AG09309 (cell line): ENCODE results near the gene MPP1.
"Not testable (repeated sequence)": the region's sequence is repeated elsewhere in the genome, so short reads cannot be mapped to it uniquely, and the experiment has no call there.

Experiments
- DNase-seq: peaks from one replicate; pipeline ENCODE4 v3.0.0-alpha.2; 2010; ENCODE audit warnings: low read depth
- H3K4me3 ChIP-seq: 2 replicates; pipeline ENCODE4 v1.5.1; 2011; ENCODE audit warnings: mild to moderate bottlenecking, low read depth, low read length, moderate library complexity; ENCODE audit not compliant: control insufficient read depth
- TF ChIP-seq, protein P1 (sequence below): IDR thresholded peaks from 2 replicates; pipeline ENCODE4 v1.5.1; 2011; ENCODE audit warnings: mild to moderate bottlenecking, low read depth, low read length, inconsistent platforms; ENCODE audit not compliant: insufficient read depth, control insufficient read depth; ENCODE audit errors: missing control alignments

MPP1 gene

DNA sequence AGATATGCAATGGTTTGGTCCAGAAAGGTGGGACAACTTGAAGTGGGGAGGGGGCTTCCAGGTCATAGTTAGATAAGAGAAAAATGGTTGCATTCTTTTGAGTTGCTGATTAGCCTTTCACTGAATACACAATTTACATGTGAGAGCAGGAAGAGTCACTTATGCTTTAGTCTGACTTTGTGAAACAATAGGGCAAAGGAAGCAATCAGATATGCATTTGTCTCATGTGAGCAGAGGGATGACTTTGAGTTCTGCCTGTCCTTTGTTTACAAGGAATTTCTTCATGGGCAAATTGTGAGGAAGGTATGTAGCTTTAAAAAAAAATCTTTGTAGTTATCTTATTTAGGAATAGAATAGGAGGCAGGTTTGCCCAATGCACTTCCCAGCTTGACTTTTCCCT lies 16.2 kb upstream of the MPP1 start:
- DNase-seq: no peak
- H3K4me3 ChIP-seq: no peak overlapping the region
- TF ChIP-seq, protein P1, sequence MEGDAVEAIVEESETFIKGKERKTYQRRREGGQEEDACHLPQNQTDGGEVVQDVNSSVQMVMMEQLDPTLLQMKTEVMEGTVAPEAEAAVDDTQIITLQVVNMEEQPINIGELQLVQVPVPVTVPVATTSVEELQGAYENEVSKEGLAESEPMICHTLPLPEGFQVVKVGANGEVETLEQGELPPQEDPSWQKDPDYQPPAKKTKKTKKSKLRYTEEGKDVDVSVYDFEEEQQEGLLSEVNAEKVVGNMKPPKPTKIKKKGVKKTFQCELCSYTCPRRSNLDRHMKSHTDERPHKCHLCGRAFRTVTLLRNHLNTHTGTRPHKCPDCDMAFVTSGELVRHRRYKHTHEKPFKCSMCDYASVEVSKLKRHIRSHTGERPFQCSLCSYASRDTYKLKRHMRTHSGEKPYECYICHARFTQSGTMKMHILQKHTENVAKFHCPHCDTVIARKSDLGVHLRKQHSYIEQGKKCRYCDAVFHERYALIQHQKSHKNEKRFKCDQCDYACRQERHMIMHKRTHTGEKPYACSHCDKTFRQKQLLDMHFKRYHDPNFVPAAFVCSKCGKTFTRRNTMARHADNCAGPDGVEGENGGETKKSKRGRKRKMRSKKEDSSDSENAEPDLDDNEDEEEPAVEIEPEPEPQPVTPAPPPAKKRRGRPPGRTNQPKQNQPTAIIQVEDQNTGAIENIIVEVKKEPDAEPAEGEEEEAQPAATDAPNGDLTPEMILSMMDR: no peak

DNA sequence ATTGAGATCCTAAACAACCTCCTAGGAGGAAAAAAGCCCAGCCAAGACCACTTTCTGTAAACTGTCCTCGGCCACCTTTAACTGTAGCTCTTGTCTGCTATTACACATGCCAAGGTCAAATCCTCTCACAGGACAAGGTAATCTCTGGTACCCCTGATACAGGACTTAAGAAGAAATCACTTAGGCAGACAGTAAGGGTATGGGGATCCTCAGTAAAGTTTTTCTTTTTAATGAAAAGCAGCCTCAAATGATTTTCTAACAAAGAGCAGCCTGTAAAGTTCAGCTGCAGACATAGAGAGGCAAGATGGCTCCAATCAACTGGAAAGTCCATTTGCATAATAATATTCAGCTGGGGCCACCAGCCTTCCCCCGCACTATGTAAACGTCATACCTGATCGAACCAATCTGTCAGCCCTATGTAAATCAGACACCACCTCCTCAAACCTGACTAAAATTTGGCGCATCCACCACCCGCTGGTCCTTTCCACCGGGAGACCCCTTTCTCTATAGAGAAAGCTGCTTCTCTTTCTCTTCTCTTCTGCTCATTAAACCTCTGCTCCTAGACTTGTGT lies 14.6 kb upstream of the MPP1 start:
- DNase-seq: no peak
- TF ChIP-seq, protein P1: no peak
- no peak overlapping the region for H3K4me3 ChIP-seq

DNA sequence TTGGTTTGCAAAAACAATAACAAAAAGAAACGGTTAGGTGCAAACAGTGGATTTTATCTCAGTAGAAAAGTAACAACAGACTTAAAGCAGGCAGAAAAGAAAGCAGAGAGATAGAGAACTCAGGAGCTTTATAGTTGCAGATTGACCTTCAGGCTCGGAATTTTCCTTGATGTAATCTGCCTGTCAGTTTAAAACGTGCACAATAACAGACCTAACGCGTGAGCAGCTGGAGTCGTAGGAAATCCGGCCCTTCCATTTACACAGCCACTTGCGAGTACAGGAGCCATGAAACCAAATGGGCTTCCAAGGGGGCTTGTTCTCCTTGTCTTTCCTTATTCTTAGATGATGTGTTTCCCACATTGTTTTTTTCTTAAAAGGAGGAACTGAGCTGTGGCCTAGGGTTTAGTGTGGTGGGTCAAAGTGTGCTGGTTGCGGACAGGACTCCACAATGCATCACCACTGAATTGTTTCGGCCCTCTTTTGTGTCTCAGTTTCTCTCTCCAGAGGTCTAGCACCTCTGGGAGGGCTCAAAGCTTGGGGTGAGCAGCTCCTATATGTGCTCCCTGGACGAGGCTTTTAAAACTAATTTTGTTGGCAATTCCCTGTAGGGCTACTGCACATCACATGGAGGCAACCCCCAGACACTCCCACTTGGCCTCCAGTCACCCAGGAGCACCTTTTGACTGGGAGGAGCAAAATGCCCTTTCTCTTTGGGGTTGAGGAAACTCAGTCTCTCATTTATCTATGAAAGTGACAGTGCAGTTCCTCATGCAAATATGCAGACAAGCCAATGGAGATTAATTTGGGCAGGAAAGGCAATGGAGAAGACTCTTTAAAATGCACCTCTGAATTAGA lies 13.9 kb upstream of the MPP1 start:
- no peak for DNase-seq
- TF ChIP-seq, protein P1: no peak
- H3K4me3 ChIP-seq: no peak overlapping the region

DNA sequence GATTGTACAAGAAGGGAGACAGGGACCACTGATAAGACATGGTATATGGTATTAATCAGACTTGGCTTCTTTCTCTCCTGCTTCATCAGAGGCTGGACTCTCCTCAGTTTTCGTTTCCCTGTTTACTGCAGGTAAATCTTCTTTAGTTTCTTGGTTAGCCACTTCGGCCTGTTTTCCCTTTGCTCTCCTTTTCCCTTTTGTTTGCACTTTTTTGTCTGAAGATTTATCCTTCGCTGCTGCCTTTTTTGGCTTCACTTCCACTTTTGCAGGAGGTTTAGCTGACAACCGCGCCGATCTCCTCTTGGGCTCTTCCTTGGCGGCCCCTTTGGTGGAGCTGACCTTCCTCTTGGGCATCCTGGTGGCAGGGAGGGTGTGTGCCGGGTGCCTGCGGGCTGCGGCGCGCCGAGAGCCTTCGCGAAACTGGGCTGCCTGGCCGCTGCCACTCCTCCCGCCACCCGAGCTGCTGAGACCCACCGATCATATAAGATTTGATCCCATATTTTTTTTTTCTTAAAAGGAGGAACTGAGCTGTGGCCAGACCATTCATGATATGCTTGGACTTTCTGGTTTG lies 11.8 kb upstream of the MPP1 start:
- not testable (repeated sequence) for H3K4me3 ChIP-seq, DNase-seq

DNA sequence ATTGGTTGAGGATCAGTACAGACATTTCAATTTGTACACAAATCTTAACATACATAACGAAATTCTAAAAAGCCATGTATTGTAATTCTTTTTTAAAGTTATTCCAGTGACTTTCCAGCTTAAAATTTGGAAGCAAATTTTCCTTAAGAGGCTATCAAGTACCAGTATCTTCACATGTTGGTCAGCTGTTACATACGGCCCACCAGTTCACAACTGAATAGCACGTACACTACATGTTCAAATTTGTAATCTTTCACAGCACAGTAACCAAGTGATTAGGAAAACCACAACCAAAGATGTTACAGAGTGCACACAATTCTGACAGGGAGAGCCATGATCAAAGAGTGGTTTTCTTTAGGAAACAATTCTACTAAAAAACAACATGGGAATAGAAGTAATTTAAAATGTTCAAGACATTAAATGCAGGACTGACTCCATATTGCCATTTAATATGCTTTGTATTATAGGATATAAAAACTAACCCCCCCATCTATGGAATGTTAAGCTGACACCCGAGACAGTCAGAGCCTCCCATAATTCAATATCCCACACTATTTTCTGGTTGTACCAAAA lies 11.1 kb upstream of the MPP1 start:
- not testable (repeated sequence) for H3K4me3 ChIP-seq, DNase-seq

DNA sequence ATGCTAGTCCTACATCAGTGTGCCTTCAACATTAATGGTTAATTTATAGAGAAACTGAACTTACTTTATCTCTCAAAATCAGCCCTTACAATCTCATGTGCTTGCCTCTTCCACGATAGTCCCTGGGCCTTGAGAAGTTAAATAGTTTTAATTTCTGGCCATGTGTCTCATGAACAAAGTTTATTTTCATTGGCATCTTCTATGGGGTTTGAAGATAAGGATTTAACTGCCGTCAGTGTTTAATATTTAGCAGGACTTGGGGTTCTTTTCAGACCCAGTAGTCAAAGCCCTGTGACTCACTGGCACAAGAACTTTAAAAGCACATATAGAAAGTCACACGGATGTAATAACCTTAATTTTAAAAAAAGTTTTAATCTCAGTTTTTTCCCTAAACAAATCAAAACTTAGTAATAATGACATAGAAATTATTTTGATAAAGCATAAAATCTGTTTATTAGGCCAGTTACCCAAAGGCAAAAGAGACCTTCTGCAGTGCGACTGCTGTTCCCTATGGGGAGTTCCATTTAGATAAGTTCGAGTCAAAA lies 10.1 kb upstream of the MPP1 start:
- no peak for DNase-seq
- TF ChIP-seq, protein P1: no peak
- H3K4me3 ChIP-seq: no peak overlapping the region

DNA sequence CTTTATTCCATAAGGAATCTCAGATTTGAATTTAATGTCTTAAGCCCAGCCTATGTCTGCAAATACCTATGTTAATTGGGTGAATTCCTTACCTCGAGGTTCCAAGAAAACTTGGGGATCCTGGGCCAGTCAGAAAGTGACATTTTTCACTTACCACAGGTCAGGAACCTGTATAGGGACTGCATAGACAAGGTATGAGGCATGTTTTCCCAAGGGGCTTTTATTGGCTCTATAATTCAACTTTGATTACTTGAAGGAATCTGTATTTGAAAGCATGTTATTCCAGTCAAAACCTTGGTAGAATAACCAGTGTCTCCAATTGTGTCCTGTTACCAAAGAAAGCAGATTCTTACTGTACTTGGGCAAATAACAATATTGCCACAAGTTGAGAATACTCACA lies 8.5 kb upstream of the MPP1 start:
- TF ChIP-seq, protein P1: no peak
- H3K4me3 ChIP-seq: no peak overlapping the region
- DNase-seq: no peak
